Panc1 (cell line): ENCODE measurements around the gene PRDM2. TPM values are rescaled to one million over a fixed set of nuclear protein-coding genes. Genes with fewer than 3 reads are reported as not detected.

Experiments used
- ATAC-seq: fragments of 200-7000 bp; cut with Tn5 transposase; 2 replicates; pipeline ENCODE4 v1.9.1; 2020; ENCODE audit warnings: mild to moderate bottlenecking, moderate library complexity
- BruUV-seq: library from RNA; stranded (reverse); fragments of 400-500 nt; replicated peaks from 2 replicates; lab custom pipeline; 2021; lab: Mats Ljungman, UMichigan
- CTCF ChIA-PET: fragments of 300-600 bp; sonication (Branson Sonifier 250); formaldehyde crosslinking; loops from one replicate; lab custom pipeline; 2022; ENCODE audit warnings: antibody characterized with exemption; lab: Charles Lee
- POLR2A ChIA-PET: fragments of 300-600 bp; sonication (Branson Sonifier 250); formaldehyde crosslinking; loops from one replicate; lab custom pipeline; 2022; ENCODE audit warnings: antibody characterized with exemption; lab: Charles Lee
- DNase-seq: peaks from one replicate; pipeline ENCODE4 v3.0.0-alpha.2; 2010; ENCODE audit warnings: low read depth, low spot score
- H3K27ac ChIP-seq: 2 replicates; pipeline ENCODE4 v1.5.1; 2011; ENCODE audit warnings: mild to moderate bottlenecking, low read length, inconsistent platforms
- H3K27me3 ChIP-seq: fragments of 200-500 bp; sonication (Bioruptor generic); 2 replicates; pipeline ENCODE4 v1.6.0; 2014; ENCODE audit warnings: low read length, inconsistent platforms; ENCODE audit not compliant: control insufficient read depth, insufficient read depth
- H3K36me3 ChIP-seq: fragments of 200-500 bp; sonication (Bioruptor generic); 2 replicates; pipeline ENCODE4 v1.5.1; 2014; ENCODE audit warnings: inconsistent platforms, mild to moderate bottlenecking, low read length, moderate library complexity; ENCODE audit not compliant: control insufficient read depth, insufficient read depth
- H3K4me1 ChIP-seq: 2 replicates; pipeline ENCODE4 v1.5.1; 2011; ENCODE audit warnings: inconsistent platforms, mild to moderate bottlenecking, low read length, moderate library complexity; ENCODE audit not compliant: control insufficient read depth, insufficient read depth
- H3K4me3 ChIP-seq, 2 experiments: 2 replicates each; pipeline ENCODE4 v1.5.1; 2011 to 2012; ENCODE audit warnings: low read depth in 2 of 2, low read length in 2 of 2, mild to moderate bottlenecking in 2 of 2, inconsistent platforms in 1 of 2, moderate library complexity in 1 of 2
- H3K9me3 ChIP-seq: fragments of 200-500 bp; sonication (Bioruptor generic); 2 replicates; pipeline ENCODE4 v1.5.1; 2014; ENCODE audit warnings: low read depth, mild to moderate bottlenecking, inconsistent platforms, low read length, moderate library complexity; ENCODE audit not compliant: control insufficient read depth, insufficient read depth
- CTCF ChIP-seq: fragments of 450-650 bp; IDR thresholded peaks from 2 replicates; pipeline ENCODE4 v1.5.1; 2017; ENCODE audit warnings: mild to moderate bottlenecking
- POLR2AphosphoS5 ChIP-seq: IDR thresholded peaks from 2 replicates; pipeline ENCODE4 v1.6.1; 2012; ENCODE audit warnings: mild to moderate bottlenecking, low read depth, low read length, moderate library complexity
- REST ChIP-seq, 2 experiments: IDR thresholded peaks; 2 replicates each; pipeline ENCODE4 v1.6.1; 2011 to 2012; ENCODE audit warnings: low read depth in 2 of 2, control low read depth in 1 of 2, low read length in 1 of 2, mild to moderate bottlenecking in 1 of 2, moderate library complexity in 1 of 2; ENCODE audit not compliant: insufficient read depth in 1 of 2
- SIN3A ChIP-seq: IDR thresholded peaks from 2 replicates; pipeline ENCODE4 v1.6.1; 2012; ENCODE audit warnings: low read depth, mild to moderate bottlenecking, low read length, moderate library complexity, borderline replicate concordance; ENCODE audit not compliant: insufficient read depth
- TCF7L2 ChIP-seq: IDR thresholded peaks from 2 replicates; pipeline ENCODE4 v1.6.1; 2011; ENCODE audit warnings: mild to moderate bottlenecking, low read depth, low read length, inconsistent platforms
- in situ Hi-C: cut with HindIII; loops from 2 replicates; pipeline ENCODE4 v1.10.0; 2016; ENCODE audit warnings: low sequenced_read_pairs, low pct_unique_long_range_greater_than_20kb
- intact Hi-C: fragments of 100-400 bp; cut with micrococcal nuclease; formaldehyde crosslinking; loops from one replicate; pipeline ENCODE4 v1.10.0; 2022; ENCODE audit not compliant: unreplicated experiment
- total RNA-seq: library from RNA; stranded (reverse); gene quantifications from one replicate; pipeline ENCODE4 v1.2.1, GENCODE V29; 2021; ENCODE audit not compliant: unreplicated experiment

PRDM2 gene
- total RNA-seq, 1 experiment from 2014 or later, result 40.3 TPM

GRCh38 chr1:13801232-13801631 is 101.2 kb downstream of the PRDM2 start:
- Histone ChIP-seq H3K4me3 (no peak overlapping the region), H3K27me3 (no peaks in the 10 kb centered on the region), H3K4me1 (no peaks in the 10 kb centered on the region), H3K9me3 (no peaks in the 10 kb centered on the region), H3K36me3 (no peaks in the 10 kb centered on the region), H3K27ac (no peak overlapping the region)
- no peak for DNase-seq
- intact Hi-C loops, result loop anchor here (10.0 kb wide), 1 partner anchor 136 kb away; no protein-coding TSS in a partner anchor
- ChIA-PET POLR2A (no interaction called here), CTCF (interaction anchor here (0.7 kb wide), 1 partner anchor 15 kb away, joined by 3 read pairs; no protein-coding TSS in a partner anchor)
- ATAC-seq, result no peak
- in situ Hi-C loops, result no loop called here
- TF ChIP-seq TCF7L2, result no peak
- TF ChIP-seq SIN3A, result no peak
- no peak for TF ChIP-seq POLR2AphosphoS5
- TF ChIP-seq CTCF, result no peak
- TF ChIP-seq REST (IDR thresholded peaks at IDR 0.05; ENCODE audit: insufficient read depth in 1 of 2, low read depth in 2 of 2, low read length in 1 of 2), result no peak
- no TSS peak for BruUV-seq

- intact Hi-C loops (loop anchor here (10.0 kb wide), 1 partner anchor 137 kb away; no protein-coding TSS in a partner anchor), in situ Hi-C loops (no loop called here)
- no peaks in the 10 kb centered on the region for H3K4me1 ChIP-seq
- H3K27me3 ChIP-seq, result no peaks in the 10 kb centered on the region
- no peak for DNase-seq
- BruUV-seq, result no TSS peak
- CTCF ChIA-PET, result interaction anchor here (0.6 to 0.7 kb wide), 2 partner anchors 14 to 109 kb away, joined by 3 read pairs; no protein-coding TSS in a partner anchor
- H3K4me3 ChIP-seq, result no peak overlapping the region
- no peaks in the 10 kb centered on the region for H3K36me3 ChIP-seq
- no peaks in the 10 kb centered on the region for H3K9me3 ChIP-seq
- TF ChIP-seq CTCF (no peak), REST (IDR thresholded peaks at IDR 0.05; ENCODE audit: insufficient read depth in 1 of 2, low read depth in 2 of 2, low read length in 1 of 2) (no peak), SIN3A (no peak), TCF7L2 (no peak), POLR2AphosphoS5 (no peak)
- H3K27ac ChIP-seq, result no peak overlapping the region
- POLR2A ChIA-PET, result no interaction called here
- ATAC-seq, result no peak
These were observed 101.9 kb downstream of the PRDM2 start for GRCh38 chr1:13801655-13802486.
